Sciatic nerve (tissue), 1 donor: Measurements from ENCODE around the gene TSPAN13. TPM values are rescaled to one million over a fixed set of nuclear protein-coding genes. Genes with fewer than 3 reads are reported as not detected.

Experiments
- total RNA-seq: library from RNA; stranded (reverse); fragmentation: NEBNext Ultra II Directional; extraction: Animal tissue kit (Norgen Biotek cat#: 25700); gene quantifications from one replicate; pipeline ENCODE4 v1.2.1, GENCODE V29; 2021
- donor health status: DM: no; HTN: no; CAD: no.

Gene TSPAN13
- total RNA-seq, 1 donor from 2014 or later, result 30.7 TPM

Other genes with a start within 250 kb of the TSPAN13 start
- not detected for gene LRRC72, start 226.9 kb upstream of the TSPAN13 start, total RNA-seq
- gene ANKMY2, start 108.0 kb upstream of the TSPAN13 start, total RNA-seq, result 29.5 TPM
- gene BZW2, start 107.6 kb upstream of the TSPAN13 start, total RNA-seq, result 30.8 TPM
- gene AGR2, start 51.2 kb downstream of the TSPAN13 start, total RNA-seq, result 0.40 TPM
- gene AGR3, start 128.2 kb downstream of the TSPAN13 start, total RNA-seq, result not detected